ENCODE measurements around the gene LPAR6.

The LPAR6 gene

DNA sequence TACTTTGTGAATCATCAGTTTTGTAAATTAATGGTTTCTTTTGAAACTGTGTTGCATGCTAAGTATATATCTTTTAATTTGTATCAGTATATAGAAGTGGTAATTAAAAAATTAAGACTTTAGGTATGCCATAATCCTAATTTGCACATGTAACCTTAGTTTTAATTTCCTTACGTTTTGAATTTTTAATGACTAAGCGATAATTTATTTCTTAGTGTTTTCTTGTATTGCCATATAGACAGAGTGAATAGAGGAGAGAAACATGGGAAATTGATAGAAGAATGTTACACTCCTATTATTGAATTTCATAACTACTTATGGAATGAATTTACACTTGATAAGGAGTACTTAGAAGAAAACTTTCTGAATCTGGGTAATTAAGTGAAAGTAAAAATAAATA is 29.5 kb downstream of the LPAR6 start:
- Histone ChIP-seq H3K27ac (no peak overlapping the region), H3K9ac (no peak overlapping the region), H3K9me3 (replicated peaks in 1 of 11) (peaks cover 0 to 17% (median under 1%) of the 10 kb centered on the region in 11 experiments; a peak in 8 of 22 replicates), H3K4me1 (peaks cover 0 to 27% (median 2%) of the 10 kb centered on the region in 10 experiments; a peak in 7 of 20 replicates), H3K4me2 (no peak overlapping the region), H3K27me3 (no peaks in the 10 kb centered on the region), H4K20me1 (peaks cover 0 to 17% (median 0%) of the 10 kb centered on the region in 11 experiments; a peak in 2 of 22 replicates), H3K36me3 (peaks cover 66 to 91% (median 81%) of the 10 kb centered on the region in 11 experiments), H3K4me3 (no peak overlapping the region)
- TF ChIP-seq Cebpa-rat (IDR thresholded peaks at IDR 0.05): no peak

DNA sequence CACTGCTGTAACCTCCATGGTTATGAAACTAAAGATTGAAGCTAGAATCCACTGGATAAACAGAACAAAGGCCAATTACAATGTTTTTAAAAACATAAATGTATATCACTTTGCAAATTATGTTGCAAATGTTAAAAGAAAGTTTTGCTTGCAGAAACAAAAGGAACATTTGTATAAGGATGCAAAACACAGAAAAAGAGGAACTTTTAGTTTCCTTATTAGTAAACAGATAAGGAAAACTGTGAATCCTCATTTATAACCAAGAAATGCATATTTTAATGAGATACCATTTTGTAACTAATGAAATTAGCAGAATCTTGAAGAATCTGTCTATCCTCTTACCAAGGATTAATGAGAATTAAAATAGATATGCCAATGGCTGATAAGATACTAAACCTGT is 32.3 kb downstream of the LPAR6 start:
- Histone ChIP-seq H3K4me1 (peaks cover 0 to 27% (median 2%) of the 10 kb centered on the region in 10 experiments; a peak in 7 of 20 replicates), H3K27ac (peak overlapping the region in 5 of 11 experiments; percentile 6 to 33 (median 12); a peak in 3 of 22 replicates), H3K27me3 (no peaks in the 10 kb centered on the region), H3K9ac (no peak overlapping the region), H3K4me3 (no peak overlapping the region), H3K9me3 (replicated peaks in 1 of 11) (peaks cover 0 to 16% (median 0%) of the 10 kb centered on the region in 11 experiments; a peak in 8 of 22 replicates), H3K4me2 (peak overlapping the region in 4 of 11 experiments; percentile 27 to 66 (median 56); a peak in 6 of 22 replicates), H4K20me1 (peaks cover 0 to 18% (median 0%) of the 10 kb centered on the region in 11 experiments; a peak in 2 of 22 replicates), H3K36me3 (peaks cover 71 to 91% (median 88%) of the 10 kb centered on the region in 11 experiments)
- no peak for TF ChIP-seq Cebpa-rat (IDR thresholded peaks at IDR 0.05)

DNA sequence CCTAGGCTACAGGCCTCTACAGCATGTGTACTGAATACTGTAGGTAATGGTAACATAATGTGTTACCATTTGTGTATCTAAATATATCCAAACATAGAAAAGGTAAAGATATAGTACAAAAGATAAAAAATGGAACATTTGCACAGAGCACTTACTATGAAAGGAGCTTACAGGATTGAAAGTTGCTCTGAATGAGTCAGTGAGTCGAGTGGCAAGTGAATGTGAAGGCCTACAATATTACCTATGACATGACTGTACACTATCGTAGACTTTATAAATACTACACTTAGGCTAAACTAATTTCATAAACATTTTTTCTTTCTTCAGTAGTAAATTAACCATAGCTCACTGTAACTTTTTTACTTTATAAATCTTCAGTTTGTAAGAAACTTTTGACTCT is 35.1 kb downstream of the LPAR6 start:
- no peak for TF ChIP-seq Cebpa-rat (IDR thresholded peaks at IDR 0.05)
- Histone ChIP-seq H3K4me2 (no peak overlapping the region), H4K20me1 (peaks cover 0 to 11% (median 0%) of the 10 kb centered on the region in 11 experiments; a peak in 2 of 22 replicates), H3K9ac (no peak overlapping the region), H3K27me3 (no peaks in the 10 kb centered on the region), H3K4me3 (no peak overlapping the region), H3K36me3 (peaks cover 77 to 93% (median 85%) of the 10 kb centered on the region in 11 experiments), H3K27ac (no peak overlapping the region), H3K4me1 (peaks cover 0 to 27% (median 2%) of the 10 kb centered on the region in 10 experiments; a peak in 7 of 20 replicates), H3K9me3 (replicated peaks in 1 of 11) (peaks cover 0 to 23% (median 11%) of the 10 kb centered on the region in 11 experiments; a peak in 14 of 22 replicates)

DNA sequence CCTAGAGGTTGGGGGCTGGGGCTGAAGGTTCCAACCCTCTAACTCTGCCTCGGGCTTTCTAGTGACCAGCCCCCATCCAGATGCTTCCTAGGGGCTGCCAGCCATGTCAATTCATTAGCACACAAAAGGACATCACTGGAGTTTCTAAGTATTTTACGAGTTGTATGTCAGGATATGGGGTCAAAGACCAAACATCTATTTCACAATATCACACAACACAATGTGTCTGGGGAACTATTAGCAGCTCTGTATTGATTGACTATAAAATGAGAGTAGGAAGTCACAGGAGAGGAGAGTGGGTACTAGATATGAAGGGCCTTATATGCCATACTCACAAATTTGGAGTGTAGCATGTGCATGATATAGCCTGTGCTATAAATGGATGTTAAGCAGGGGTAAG is 42.1 kb downstream of the LPAR6 start:
- H3K4me3 ChIP-seq: no peak overlapping the region
- H3K4me2 ChIP-seq: no peak overlapping the region
- no peaks in the 10 kb centered on the region for H3K27me3 ChIP-seq
- H3K36me3 ChIP-seq: peaks cover 74 to 100% (median 89%) of the 10 kb centered on the region in 11 experiments
- peak in 1 of 11 experiments; percentile 14; a peak in 1 of 22 replicates for TF ChIP-seq Cebpa-rat (IDR thresholded peaks at IDR 0.05)
- H3K9me3 ChIP-seq (replicated peaks in 1 of 11): peaks cover 0 to 12% (median 10%) of the 10 kb centered on the region in 11 experiments; a peak in 13 of 22 replicates
- H4K20me1 ChIP-seq: 0 out of 22 replicates have a peak, but pooled peaks cover 0 to 4% (median 0%) of the 10 kb centered on the region in 11 experiments
- H3K4me1 ChIP-seq: peaks cover 0 to 20% (median 5%) of the 10 kb centered on the region in 10 experiments; a peak in 9 of 20 replicates
- H3K27ac ChIP-seq: no peak overlapping the region
- no peak overlapping the region for H3K9ac ChIP-seq

DNA sequence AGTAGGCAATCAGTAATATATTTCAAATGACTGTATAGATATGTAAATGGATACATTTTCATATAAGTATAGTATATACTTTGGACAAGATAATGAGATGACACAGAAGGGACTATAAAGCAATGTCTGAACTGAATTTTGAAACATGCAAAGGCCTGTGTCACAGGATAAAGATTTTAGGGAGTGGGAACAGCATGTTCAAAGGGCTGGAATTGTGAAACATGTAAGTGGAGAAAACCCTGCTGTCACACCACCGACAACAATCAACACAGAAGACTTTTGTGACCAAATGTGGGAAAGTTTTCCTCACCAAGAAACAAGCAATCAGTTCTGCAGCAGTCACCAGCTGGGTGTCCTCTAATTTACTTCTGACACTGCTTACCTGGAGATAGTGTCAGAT is 42.9 kb downstream of the LPAR6 start:
- TF ChIP-seq Cebpa-rat (IDR thresholded peaks at IDR 0.05): no peak
- Histone ChIP-seq H4K20me1 (0 out of 22 replicates have a peak, but pooled peaks cover 0 to 4% (median 0%) of the 10 kb centered on the region in 11 experiments), H3K9ac (no peak overlapping the region), H3K4me3 (no peak overlapping the region), H3K27me3 (no peaks in the 10 kb centered on the region), H3K4me1 (peaks cover 0 to 20% (median 5%) of the 10 kb centered on the region in 10 experiments; a peak in 9 of 20 replicates), H3K9me3 (replicated peaks in 1 of 11) (peaks cover 0 to 12% (median 9%) of the 10 kb centered on the region in 11 experiments; a peak in 13 of 22 replicates), H3K27ac (no peak overlapping the region), H3K36me3 (peaks cover 74 to 100% (median 88%) of the 10 kb centered on the region in 11 experiments), H3K4me2 (no peak overlapping the region)

All from BLaER1 treated with 17β-estradiol and CSF1 and Interleukin-3, amounts not matched to agents 10 nM and 100 nM (cell line).